Testis (tissue), 3 donors: Measurements from ENCODE around the gene GNAS. TPM values are rescaled to one million over a fixed set of nuclear protein-coding genes. Genes with fewer than 3 reads are reported as not detected.

ENCODE experiments used
- DNase-seq: peaks from one replicate; pipeline ENCODE4 v3.0.0-alpha.2; 2019
- H3K27ac ChIP-seq, 2 donors: fragments of 200-600 bp; sonication (generic); one replicate each; pipeline ENCODE4 v1.5.1; 2019
- H3K27me3 ChIP-seq: fragments of 200-600 bp; sonication (generic); one replicate; pipeline ENCODE4 v1.5.1; 2019
- H3K36me3 ChIP-seq: fragments of 200-600 bp; sonication (generic); one replicate; pipeline ENCODE4 v1.5.1; 2017; ENCODE audit warnings: low read depth; ENCODE audit errors: missing control alignments
- H3K4me1 ChIP-seq: fragments of 200-600 bp; sonication (generic); one replicate; pipeline ENCODE4 v1.5.1; 2019
- H3K4me3 ChIP-seq, 2 donors: fragments of 200-600 bp; sonication (generic); one replicate each; pipeline ENCODE4 v1.5.1; 2017 to 2019
- H3K9me3 ChIP-seq: fragments of 200-600 bp; sonication (generic); one replicate; pipeline ENCODE4 v1.5.1; 2017
- POLR2A ChIP-seq: fragments of 450-650 bp; IDR thresholded peaks from one replicate; pipeline ENCODE4 v1.6.1; 2017; ENCODE audit warnings: antibody characterized with exemption, mild to moderate bottlenecking, moderate library complexity
- WGBS, 2 donors: methylation state at CpG; one replicate each; pipeline ENCODE4 v1.1.5; 2018; 5-methylcytosine and 5-hydroxymethylcytosine counted together
- intact Hi-C: fragments of 100-400 bp; cut with DNase I; formaldehyde crosslinking; loops from one replicate; pipeline ENCODE4 v1.15.1; 2023; ENCODE audit warnings: low total_unique reads
- polyA plus RNA-seq: library from polyadenylated mRNA; stranded (reverse); fragments of 350-450 nt; fragmentation: Illumina TruSeq; extraction: RNeasy Lipid Tissue Mini Kit (QIAGEN cat#74804); gene quantifications from one replicate; pipeline ENCODE4 v1.2.3, GENCODE V29; 2014; ENCODE audit warnings: low read depth, low replicate concordance; ENCODE audit not compliant: insufficient read depth
- total RNA-seq, 2 donors: library from RNA; depleted of rRNA; stranded (reverse); fragments of >200 nt; gene quantifications; one replicate each; pipeline ENCODE4 v1.2.3, GENCODE V29; 2016
- TF ChIP-seq, protein P1 (sequence below), 3 experiments: fragments of 450-650 bp in 2 of 3; fragments of 200-600 bp in 1 of 3; sonication (generic) in 1 of 3; IDR thresholded peaks; one replicate each; pipeline ENCODE4 v1.5.1; 2016 to 2019; ENCODE audit warnings: antibody characterized with exemption in 3 of 3, mild to moderate bottlenecking in 2 of 3, moderate library complexity in 1 of 3

The GNAS gene
- total and polyA plus RNA-seq, 3 donors from 2014 or later, result 716 to 885 (median 880) TPM

DNA sequence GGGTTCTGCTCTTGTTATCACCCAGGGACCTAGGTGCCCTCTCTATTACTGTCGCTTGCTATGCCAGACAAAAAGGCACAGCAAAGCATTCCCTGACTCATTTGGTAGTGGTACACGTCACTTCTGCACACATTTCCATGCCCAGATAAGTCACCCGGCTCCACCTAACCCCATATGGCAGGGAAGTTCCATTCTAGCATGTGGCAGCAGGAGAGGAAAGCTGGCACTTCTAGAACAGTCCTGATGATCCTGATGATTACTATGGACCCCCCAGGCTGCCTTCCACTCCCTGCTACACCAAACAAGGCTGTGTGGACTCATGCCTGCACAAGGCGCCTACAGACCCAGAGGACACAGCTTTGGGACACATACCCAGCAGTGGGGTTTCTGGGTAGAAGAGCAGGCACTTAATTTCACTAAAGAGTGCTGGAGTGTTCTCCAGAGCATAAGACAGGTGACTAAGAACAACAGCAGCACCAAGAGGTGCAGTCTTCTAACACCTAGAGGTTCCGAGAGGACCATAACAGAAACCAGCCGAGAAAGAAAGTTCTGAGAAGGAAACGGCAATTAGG, 75.1 kb downstream of the GNAS start:
- no peak overlapping the region for H3K4me3 ChIP-seq
- TF ChIP-seq, protein P1, sequence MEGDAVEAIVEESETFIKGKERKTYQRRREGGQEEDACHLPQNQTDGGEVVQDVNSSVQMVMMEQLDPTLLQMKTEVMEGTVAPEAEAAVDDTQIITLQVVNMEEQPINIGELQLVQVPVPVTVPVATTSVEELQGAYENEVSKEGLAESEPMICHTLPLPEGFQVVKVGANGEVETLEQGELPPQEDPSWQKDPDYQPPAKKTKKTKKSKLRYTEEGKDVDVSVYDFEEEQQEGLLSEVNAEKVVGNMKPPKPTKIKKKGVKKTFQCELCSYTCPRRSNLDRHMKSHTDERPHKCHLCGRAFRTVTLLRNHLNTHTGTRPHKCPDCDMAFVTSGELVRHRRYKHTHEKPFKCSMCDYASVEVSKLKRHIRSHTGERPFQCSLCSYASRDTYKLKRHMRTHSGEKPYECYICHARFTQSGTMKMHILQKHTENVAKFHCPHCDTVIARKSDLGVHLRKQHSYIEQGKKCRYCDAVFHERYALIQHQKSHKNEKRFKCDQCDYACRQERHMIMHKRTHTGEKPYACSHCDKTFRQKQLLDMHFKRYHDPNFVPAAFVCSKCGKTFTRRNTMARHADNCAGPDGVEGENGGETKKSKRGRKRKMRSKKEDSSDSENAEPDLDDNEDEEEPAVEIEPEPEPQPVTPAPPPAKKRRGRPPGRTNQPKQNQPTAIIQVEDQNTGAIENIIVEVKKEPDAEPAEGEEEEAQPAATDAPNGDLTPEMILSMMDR (IDR thresholded peaks at IDR 0.05), result no peak
- no peak for TF ChIP-seq POLR2A
- no peak overlapping the region for H3K27ac ChIP-seq
- H3K36me3 ChIP-seq, result no peaks in the 10 kb centered on the region
- DNase-seq, result no peak
- 96 to 99% methylated on average over 6 to 7 of the region's 7 CpGs for WGBS, 2 donors
- no peaks in the 10 kb centered on the region for H3K27me3 ChIP-seq
- H3K4me1 ChIP-seq, result no peaks in the 10 kb centered on the region
- no peaks in the 10 kb centered on the region for H3K9me3 ChIP-seq
- intact Hi-C loops, result no loop called here

DNA sequence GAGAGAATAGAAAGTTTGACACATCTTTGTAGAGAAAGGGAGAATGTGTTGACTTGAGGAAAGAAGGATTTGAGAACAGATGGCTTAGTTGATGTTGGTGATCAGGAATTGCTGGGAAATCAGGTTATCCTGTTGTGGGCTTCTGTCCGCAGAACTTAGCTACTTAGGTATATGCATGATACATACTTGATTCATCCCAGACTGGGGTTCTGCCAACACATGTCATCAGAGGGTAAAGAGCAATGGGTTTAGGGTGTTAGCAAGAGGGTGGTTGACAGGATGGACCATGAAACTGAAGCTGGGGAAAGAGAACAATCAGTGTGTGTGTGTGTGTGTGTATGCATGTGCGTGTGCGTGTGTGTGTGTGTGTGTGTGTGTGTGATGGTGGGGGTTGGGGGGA, 78.0 kb downstream of the GNAS start:
- Histone ChIP-seq H3K4me3 (no peak overlapping the region), H3K4me1 (no peaks in the 10 kb centered on the region), H3K27ac (no peak overlapping the region), H3K36me3 (no peaks in the 10 kb centered on the region), H3K9me3 (no peaks in the 10 kb centered on the region), H3K27me3 (no peaks in the 10 kb centered on the region)
- no peak for TF ChIP-seq POLR2A
- TF ChIP-seq, protein P1 (IDR thresholded peaks at IDR 0.05), result no peak
- no peak for DNase-seq
- WGBS, 2 donors, result 84 to 88% methylated on average over 3 of the region's 3 CpGs
- intact Hi-C loops, result no loop called here

DNA sequence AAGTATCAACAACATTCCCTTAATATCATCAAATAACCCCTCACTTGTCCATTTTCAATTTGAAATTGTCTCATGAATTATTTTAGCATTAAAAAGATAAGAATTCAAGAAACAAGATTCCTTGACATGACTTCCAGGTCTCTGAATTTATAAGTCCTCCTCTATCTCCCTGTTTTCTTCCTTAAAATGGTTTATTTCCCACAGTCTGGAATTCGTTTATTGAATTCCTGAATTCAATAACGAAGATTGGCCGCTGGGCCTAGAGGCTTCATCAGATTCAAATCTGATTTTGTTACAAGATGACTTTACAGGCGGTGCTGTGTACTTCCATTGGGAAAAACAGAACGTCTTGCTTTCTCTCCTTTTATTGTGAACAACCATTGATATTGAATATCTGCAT, 79.7 kb downstream of the GNAS start:
- no peak for TF ChIP-seq POLR2A
- TF ChIP-seq, protein P1 (IDR thresholded peaks at IDR 0.05), result no peak
- H3K9me3 ChIP-seq, result no peaks in the 10 kb centered on the region
- H3K4me3 ChIP-seq, result no peak overlapping the region
- DNase-seq, result no peak
- no peak overlapping the region for H3K27ac ChIP-seq
- WGBS, 2 donors, result 90 to 95% methylated on average over 5 of the region's 5 CpGs
- H3K27me3 ChIP-seq, result no peaks in the 10 kb centered on the region
- H3K4me1 ChIP-seq, result no peaks in the 10 kb centered on the region
- H3K36me3 ChIP-seq, result no peaks in the 10 kb centered on the region
- intact Hi-C loops, result no loop called here

DNA sequence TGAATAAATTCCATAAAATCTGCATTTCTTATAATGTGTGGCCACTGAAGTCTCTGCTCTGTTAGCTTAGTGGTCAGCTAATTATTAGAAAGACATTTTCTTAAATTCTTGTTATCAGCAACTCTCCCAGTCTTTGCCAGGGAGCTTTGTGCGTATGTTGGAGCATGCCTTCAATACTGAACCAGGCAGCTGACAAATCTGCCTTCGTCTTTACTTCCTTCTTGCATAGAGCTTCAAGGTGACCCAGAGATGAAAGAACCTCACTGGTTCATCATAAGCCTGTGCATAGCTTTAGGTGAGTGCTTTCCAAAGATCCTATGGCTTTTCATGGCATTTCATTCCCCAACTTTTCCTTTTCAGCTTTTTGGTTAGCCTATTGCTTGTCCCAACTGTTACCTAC, 85.6 kb downstream of the GNAS start:
- Histone ChIP-seq H3K27ac (no peak overlapping the region), H3K27me3 (no peaks in the 10 kb centered on the region), H3K4me1 (no peaks in the 10 kb centered on the region), H3K9me3 (no peaks in the 10 kb centered on the region), H3K36me3 (no peaks in the 10 kb centered on the region), H3K4me3 (no peak overlapping the region)
- WGBS, 2 donors, result 71 to 77% methylated on average over 2 of the region's 2 CpGs
- TF ChIP-seq, protein P1 (IDR thresholded peaks at IDR 0.05), result no peak
- no peak for TF ChIP-seq POLR2A
- intact Hi-C loops, result no loop called here
- DNase-seq, result no peak

DNA sequence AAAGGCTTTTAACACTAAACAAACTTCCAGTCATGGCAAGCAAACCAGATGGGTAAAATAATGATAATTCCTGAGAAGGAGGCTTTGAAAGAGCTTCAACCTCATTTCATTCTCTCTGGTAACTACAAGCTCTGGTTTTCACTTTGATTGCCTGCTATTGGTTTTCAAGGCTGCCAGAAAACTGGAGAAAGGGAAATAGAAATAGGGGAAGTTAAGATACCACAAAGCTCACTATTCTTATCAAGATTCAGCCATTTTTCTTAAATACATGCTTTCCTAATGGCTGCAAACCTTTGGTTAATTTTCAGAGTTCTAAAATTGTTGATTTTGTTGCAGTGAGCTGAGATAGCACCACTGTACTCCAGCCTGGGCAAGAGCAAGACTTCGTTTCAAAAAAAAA, 86.0 kb downstream of the GNAS start:
- Histone ChIP-seq H3K4me1 (no peaks in the 10 kb centered on the region), H3K27me3 (no peaks in the 10 kb centered on the region), H3K36me3 (no peaks in the 10 kb centered on the region), H3K9me3 (no peaks in the 10 kb centered on the region), H3K4me3 (no peak overlapping the region), H3K27ac (no peak overlapping the region)
- intact Hi-C loops, result no loop called here
- 78 to 83% methylated on average over 1 of the region's 1 CpG for WGBS, 2 donors
- no peak for DNase-seq
- TF ChIP-seq, protein P1 (IDR thresholded peaks at IDR 0.05), result no peak
